Measurements from ENCODE around the gene TNNI3K. TPM values are rescaled to one million over a fixed set of nuclear protein-coding genes. Genes with fewer than 3 reads are reported as not detected.

TNNI3K gene
- polyA plus RNA-seq, 1 of the 3 experiments (the other 2 are of a cell fraction), result 0.31 TPM

DNA sequence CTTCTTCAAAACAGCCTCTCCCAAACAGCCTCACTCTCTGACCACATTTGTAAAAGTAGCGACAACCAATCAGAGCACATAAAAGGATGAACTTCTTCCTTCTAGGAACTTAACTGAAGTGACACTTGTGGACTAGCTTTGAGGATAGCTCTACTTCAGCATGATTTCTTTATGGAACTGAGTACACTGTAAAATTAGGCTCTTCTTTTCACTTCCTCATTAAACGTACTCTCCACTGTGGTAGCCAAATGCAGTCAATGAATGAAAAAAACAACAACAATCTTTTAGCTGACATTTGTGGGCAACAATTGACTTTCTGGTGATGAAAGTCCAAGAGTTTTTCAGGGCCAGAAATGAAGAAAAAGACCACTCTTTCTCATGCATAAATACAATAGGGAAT lies 267.7 kb downstream of the TNNI3K start:
- H3K9me3 ChIP-seq, result no peaks in the 10 kb centered on the region
- H3K27me3 ChIP-seq (ENCODE audit: insufficient read depth), result no peaks in the 10 kb centered on the region
- no peaks in the 10 kb centered on the region for H3F3A ChIP-seq (replicated peaks; ENCODE audit: insufficient read depth)
- no peak for DNase-seq
- H3K4me3 ChIP-seq (ENCODE audit: low read depth in 2 of 2, low read length in 1 of 2), result no peak overlapping the region
- no peak overlapping the region for H3K27ac ChIP-seq (ENCODE audit: low read depth in 2 of 2, low read length in 1 of 2)
- ChIA-PET CTCF (interaction anchor here (0.6 to 4.9 kb wide), 17 partner anchors 8 to 1881 kb away, joined by 3 to 55 read pairs (median 6); partner anchors contain the start of genes CRYZ and TYW3), POLR2A (no interaction called here)
- no peaks in the 10 kb centered on the region for H3K9me2 ChIP-seq
- no peaks in the 10 kb centered on the region for H4K20me1 ChIP-seq (ENCODE audit: insufficient read depth)
- TF ChIP-seq, protein P1, sequence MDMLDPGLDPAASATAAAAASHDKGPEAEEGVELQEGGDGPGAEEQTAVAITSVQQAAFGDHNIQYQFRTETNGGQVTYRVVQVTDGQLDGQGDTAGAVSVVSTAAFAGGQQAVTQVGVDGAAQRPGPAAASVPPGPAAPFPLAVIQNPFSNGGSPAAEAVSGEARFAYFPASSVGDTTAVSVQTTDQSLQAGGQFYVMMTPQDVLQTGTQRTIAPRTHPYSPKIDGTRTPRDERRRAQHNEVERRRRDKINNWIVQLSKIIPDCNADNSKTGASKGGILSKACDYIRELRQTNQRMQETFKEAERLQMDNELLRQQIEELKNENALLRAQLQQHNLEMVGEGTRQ (IDR thresholded peaks at IDR 0.05; ENCODE audit: borderline replicate concordance, low read depth, low read length), result no peak
- TF ChIP-seq YY1 (IDR thresholded peaks at IDR 0.05; ENCODE audit: low read depth), result no peak
- TF ChIP-seq RXRA (IDR thresholded peaks at IDR 0.05; ENCODE audit: borderline replicate concordance, low read depth), result no peak
- no peak for TF ChIP-seq EZH2phosphoT487 (IDR thresholded peaks at IDR 0.05; ENCODE audit: borderline replicate concordance, low read depth)
- no peak for TF ChIP-seq RFX5 (IDR thresholded peaks at IDR 0.05; ENCODE audit: low read length)
- no peak for TF ChIP-seq NRF1 (IDR thresholded peaks at IDR 0.05; ENCODE audit: low read depth, low read length)
- no peak for TF ChIP-seq FOSL2 (IDR thresholded peaks at IDR 0.05; ENCODE audit: borderline replicate concordance, low read depth)
- TF ChIP-seq GABPA (IDR thresholded peaks at IDR 0.05; ENCODE audit: low read depth), result no peak
- TF ChIP-seq CHD2 (IDR thresholded peaks at IDR 0.05; ENCODE audit: low read length, partially characterized antibody), result no peak
- TF ChIP-seq ZBTB33 (IDR thresholded peaks at IDR 0.05; ENCODE audit: borderline replicate concordance, low read depth), result no peak
- no peak for TF ChIP-seq TCF12 (IDR thresholded peaks at IDR 0.05)
- no peak for TF ChIP-seq MAX (IDR thresholded peaks at IDR 0.05; ENCODE audit: low read depth)
- no peak for TF ChIP-seq FOXM1 (IDR thresholded peaks at IDR 0.05; ENCODE audit: low read depth)
- TF ChIP-seq, protein P2, sequence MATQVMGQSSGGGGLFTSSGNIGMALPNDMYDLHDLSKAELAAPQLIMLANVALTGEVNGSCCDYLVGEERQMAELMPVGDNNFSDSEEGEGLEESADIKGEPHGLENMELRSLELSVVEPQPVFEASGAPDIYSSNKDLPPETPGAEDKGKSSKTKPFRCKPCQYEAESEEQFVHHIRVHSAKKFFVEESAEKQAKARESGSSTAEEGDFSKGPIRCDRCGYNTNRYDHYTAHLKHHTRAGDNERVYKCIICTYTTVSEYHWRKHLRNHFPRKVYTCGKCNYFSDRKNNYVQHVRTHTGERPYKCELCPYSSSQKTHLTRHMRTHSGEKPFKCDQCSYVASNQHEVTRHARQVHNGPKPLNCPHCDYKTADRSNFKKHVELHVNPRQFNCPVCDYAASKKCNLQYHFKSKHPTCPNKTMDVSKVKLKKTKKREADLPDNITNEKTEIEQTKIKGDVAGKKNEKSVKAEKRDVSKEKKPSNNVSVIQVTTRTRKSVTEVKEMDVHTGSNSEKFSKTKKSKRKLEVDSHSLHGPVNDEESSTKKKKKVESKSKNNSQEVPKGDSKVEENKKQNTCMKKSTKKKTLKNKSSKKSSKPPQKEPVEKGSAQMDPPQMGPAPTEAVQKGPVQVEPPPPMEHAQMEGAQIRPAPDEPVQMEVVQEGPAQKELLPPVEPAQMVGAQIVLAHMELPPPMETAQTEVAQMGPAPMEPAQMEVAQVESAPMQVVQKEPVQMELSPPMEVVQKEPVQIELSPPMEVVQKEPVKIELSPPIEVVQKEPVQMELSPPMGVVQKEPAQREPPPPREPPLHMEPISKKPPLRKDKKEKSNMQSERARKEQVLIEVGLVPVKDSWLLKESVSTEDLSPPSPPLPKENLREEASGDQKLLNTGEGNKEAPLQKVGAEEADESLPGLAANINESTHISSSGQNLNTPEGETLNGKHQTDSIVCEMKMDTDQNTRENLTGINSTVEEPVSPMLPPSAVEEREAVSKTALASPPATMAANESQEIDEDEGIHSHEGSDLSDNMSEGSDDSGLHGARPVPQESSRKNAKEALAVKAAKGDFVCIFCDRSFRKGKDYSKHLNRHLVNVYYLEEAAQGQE (IDR thresholded peaks at IDR 0.05; ENCODE audit: low read depth, low read length), result no peak
- TF ChIP-seq TEAD4 (IDR thresholded peaks at IDR 0.05; ENCODE audit: borderline replicate concordance, insufficient read depth), result no peak
- no peak for TF ChIP-seq IRF3 (IDR thresholded peaks at IDR 0.05; ENCODE audit: low read depth, low read length)
- no peak for TF ChIP-seq MEF2A (IDR thresholded peaks at IDR 0.05; ENCODE audit: borderline replicate concordance, low read depth)
- TF ChIP-seq POLR2AphosphoS5 (IDR thresholded peaks at IDR 0.05; ENCODE audit: low read depth, low read length), result no peak
- TF ChIP-seq MXI1 (IDR thresholded peaks at IDR 0.05; ENCODE audit: low read depth, low read length), result no peak
- no peak for TF ChIP-seq ELF1 (IDR thresholded peaks at IDR 0.05)
- H3K36me3 ChIP-seq (replicated peaks in 1 of 2; ENCODE audit: control insufficient read depth in 1 of 2, insufficient read depth in 2 of 2, low read length in 1 of 2), result no peaks in the 10 kb centered on the region
- no peak overlapping the region for H3K9ac ChIP-seq
- H3K79me2 ChIP-seq (ENCODE audit: insufficient read depth), result no peaks in the 10 kb centered on the region
- H3K4me1 ChIP-seq (ENCODE audit: control insufficient read depth in 1 of 2, insufficient read depth in 2 of 2, low read depth in 1 of 2, low read length in 1 of 2), result peaks cover 0 to 21% of the 10 kb centered on the region in 2 experiments; a peak in 2 of 4 replicates
- H3K4me2 ChIP-seq, result no peak overlapping the region
- 34% methylated on average over 2 of the region's 2 CpGs for WGBS (ENCODE audit: low lambda C conversion rate)
- no peak overlapping the region for H2AFZ ChIP-seq (ENCODE audit: low read depth)

All from SK-N-SH (cell line).